OCI-LY7 (cell line): ENCODE results near the gene PCARE. TPM values are rescaled to one million over a fixed set of nuclear protein-coding genes. Genes with fewer than 3 reads are reported as not detected.

Source experiments
- BruUV-seq: library from RNA; stranded (reverse); fragments of 400-500 nt; replicated peaks from 2 replicates; lab custom pipeline; 2021; lab: Mats Ljungman, UMichigan
- CTCF ChIA-PET: fragments of 300-600 bp; sonication (Branson Sonifier 250); formaldehyde crosslinking; loops from one replicate; lab custom pipeline; 2022; ENCODE audit warnings: antibody characterized with exemption; ENCODE audit not compliant: unreplicated experiment; lab: Charles Lee
- POLR2A ChIA-PET: fragments of 300-600 bp; sonication (Branson Sonifier 250); formaldehyde crosslinking; loops from one replicate; lab custom pipeline; 2022; ENCODE audit warnings: antibody characterized with exemption; lab: Charles Lee
- DNase-seq: peaks from one replicate; pipeline ENCODE4 v3.0.0-alpha.2; 2015; ENCODE audit warnings: low spot score
- H2AFZ ChIP-seq: fragments of 200-600 bp; sonication (generic), shearing (Covaris generic); 2 replicates; pipeline ENCODE4 v1.6.1; 2014; ENCODE audit warnings: mild to moderate bottlenecking, antibody characterized with exemption, low read length, moderate library complexity
- H3K27ac ChIP-seq: fragments of 200-600 bp; sonication (generic); 2 replicates; pipeline ENCODE4 v1.5.1; 2014; ENCODE audit warnings: mixed run types, low read depth, mild to moderate bottlenecking, moderate library complexity, low read length, inconsistent platforms; ENCODE audit not compliant: poor library complexity, severe bottlenecking
- H3K36me3 ChIP-seq: fragments of 200-600 bp; sonication (generic); 2 replicates; pipeline ENCODE4 v1.6.1; 2014; ENCODE audit warnings: mild to moderate bottlenecking, antibody characterized with exemption, low read length, moderate library complexity, mixed read lengths; ENCODE audit not compliant: insufficient read depth
- H3K4me1 ChIP-seq: fragments of 200-600 bp; sonication (generic); 2 replicates; pipeline ENCODE4 v1.5.1; 2014; ENCODE audit warnings: mild to moderate bottlenecking, low read length; ENCODE audit not compliant: insufficient read depth, poor library complexity, severe bottlenecking
- H3K4me2 ChIP-seq: fragments of 200-600 bp; sonication (generic); 2 replicates; pipeline ENCODE4 v1.6.1; 2014; ENCODE audit warnings: mild to moderate bottlenecking, low read length
- H3K4me3 ChIP-seq: fragments of 200-600 bp; sonication (generic); 2 replicates; pipeline ENCODE4 v1.5.1; 2014; ENCODE audit warnings: mild to moderate bottlenecking, low read depth, low read length; ENCODE audit not compliant: poor library complexity, severe bottlenecking
- H3K79me2 ChIP-seq: fragments of 200-600 bp; sonication (generic); 2 replicates; pipeline ENCODE4 v1.6.1; 2016; ENCODE audit warnings: low read depth, mild to moderate bottlenecking, low read length, moderate library complexity, mixed read lengths; ENCODE audit not compliant: insufficient read depth
- H3K9me2 ChIP-seq: fragments of 200-600 bp; sonication (generic); 2 replicates; pipeline ENCODE4 v1.6.1; 2016; ENCODE audit warnings: mild to moderate bottlenecking, low read length, mixed read lengths; ENCODE audit not compliant: insufficient read depth
- H3K9me3 ChIP-seq: fragments of 200-600 bp; sonication (generic); 2 replicates; pipeline ENCODE4 v1.6.1; 2014; ENCODE audit warnings: mild to moderate bottlenecking, mixed run types, low read length, mixed read lengths
- H4K20me1 ChIP-seq: fragments of 200-600 bp; sonication (generic); 2 replicates; pipeline ENCODE4 v1.6.1; 2014; ENCODE audit warnings: mild to moderate bottlenecking, antibody characterized with exemption, low read length, moderate library complexity, mixed read lengths; ENCODE audit not compliant: insufficient read depth
- CTCF ChIP-seq: fragments of 200-600 bp; sonication (generic); conservative IDR thresholded peaks from 2 replicates; pipeline ENCODE4 v1.5.1; 2014; ENCODE audit warnings: mild to moderate bottlenecking, antibody characterized with exemption, low read length, moderate library complexity, mixed read lengths
- EZH2phosphoT487 ChIP-seq: fragments of 200-600 bp; sonication (generic); IDR thresholded peaks from 2 replicates; pipeline ENCODE4 v1.6.1; 2018; ENCODE audit warnings: low read depth, borderline replicate concordance, mild to moderate bottlenecking, mixed run types, antibody characterized with exemption, low read length, moderate library complexity, mixed read lengths
- intact Hi-C: fragments of 100-400 bp; cut with micrococcal nuclease; formaldehyde crosslinking; loops from one replicate; pipeline ENCODE4 v1.10.0; 2022; ENCODE audit not compliant: unreplicated experiment
- total RNA-seq, 2 experiments: library from RNA; depleted of rRNA in 1 of 2; stranded (reverse); fragments of >200 nt in 1 of 2; shearing (Covaris generic) in 1 of 2; gene quantifications; 2 replicates each; pipeline ENCODE4 v1.2.3, GENCODE V29; 2014 to 2022

Gene PCARE
- total RNA-seq, 2 experiments from 2014 or later = not detected

- H3K9me2 ChIP-seq = no peaks in the 10 kb centered on the region
- intact Hi-C loops = no loop called here
- no peak overlapping the region for H3K27ac ChIP-seq
- H2AFZ ChIP-seq = no peak overlapping the region
- no peaks in the 10 kb centered on the region for H3K4me1 ChIP-seq
- TF ChIP-seq CTCF (no peak), EZH2phosphoT487 (no peak)
- ChIA-PET CTCF (interaction anchor here (0.5 kb wide), 1 partner anchor 134 kb away, joined by 3 read pairs; no protein-coding TSS in a partner anchor), POLR2A (no interaction called here)
- no peaks in the 10 kb centered on the region for H3K9me3 ChIP-seq
- no peak overlapping the region for H3K4me3 ChIP-seq
- H4K20me1 ChIP-seq = no peaks in the 10 kb centered on the region
- no peak for DNase-seq
- H3K36me3 ChIP-seq = no peaks in the 10 kb centered on the region
- no peak overlapping the region for H3K4me2 ChIP-seq
- no TSS peak for BruUV-seq
- no peaks in the 10 kb centered on the region for H3K79me2 ChIP-seq
Measured at GRCh38 chr2:29113027-29113686, 38.8 kb upstream of the PCARE start.

- Histone ChIP-seq H3K27ac (no peak overlapping the region), H3K4me3 (no peak overlapping the region), H3K4me1 (no peaks in the 10 kb centered on the region), H3K9me3 (no peaks in the 10 kb centered on the region), H3K79me2 (no peaks in the 10 kb centered on the region), H2AFZ (no peak overlapping the region), H3K4me2 (no peak overlapping the region), H3K9me2 (no peaks in the 10 kb centered on the region), H3K36me3 (no peaks in the 10 kb centered on the region), H4K20me1 (no peaks in the 10 kb centered on the region)
- intact Hi-C loops = no loop called here
- CTCF ChIA-PET = no interaction called here
- POLR2A ChIA-PET = no interaction called here
- TF ChIP-seq CTCF (no peak), EZH2phosphoT487 (no peak)
- no peak for DNase-seq
- BruUV-seq = no TSS peak
Measured at GRCh38 chr2:29112379-29112778, 38.1 kb upstream of the PCARE start.

- CTCF ChIA-PET = no interaction called here
- H3K4me2 ChIP-seq = no peak overlapping the region
- H3K4me3 ChIP-seq = no peak overlapping the region
- no peaks in the 10 kb centered on the region for H3K9me2 ChIP-seq
- H2AFZ ChIP-seq = no peak overlapping the region
- BruUV-seq = no TSS peak
- no peaks in the 10 kb centered on the region for H3K79me2 ChIP-seq
- POLR2A ChIA-PET = no interaction called here
- DNase-seq = no peak
- no peaks in the 10 kb centered on the region for H3K9me3 ChIP-seq
- no peaks in the 10 kb centered on the region for H4K20me1 ChIP-seq
- intact Hi-C loops = no loop called here
- no peak overlapping the region for H3K27ac ChIP-seq
- no peaks in the 10 kb centered on the region for H3K36me3 ChIP-seq
- H3K4me1 ChIP-seq = no peaks in the 10 kb centered on the region
- TF ChIP-seq EZH2phosphoT487 = no peak
- no peak for TF ChIP-seq CTCF
Measured at GRCh38 chr2:29110916-29111535, 36.7 kb upstream of the PCARE start.
